Fibroblast of villous mesenchyme (primary cell): ENCODE results near the gene LZTR1. TPM values are rescaled to one million over a fixed set of nuclear protein-coding genes. Genes with fewer than 3 reads are reported as not detected.
A peak's percentile ranks its signal among the peaks of the same experiment; 100 is the strongest.
"Not testable (repeated sequence)": the region's sequence is repeated elsewhere in the genome, so short reads cannot be mapped to it uniquely, and the experiment has no call there.

ENCODE experiments used
- DNase-seq: peaks from one replicate; pipeline ENCODE4 v3.0.0-alpha.2; 2010; ENCODE audit warnings: low read depth
- H3K4me3 ChIP-seq: 2 replicates; pipeline ENCODE4 v1.5.1; 2011; ENCODE audit warnings: low read depth, mild to moderate bottlenecking, low read length
- CTCF ChIP-seq: IDR thresholded peaks from 2 replicates; pipeline ENCODE4 v1.5.1; 2012; ENCODE audit warnings: low read depth, mild to moderate bottlenecking, low read length; ENCODE audit not compliant: insufficient read depth
- total RNA-seq: library from RNA; depleted of rRNA; stranded (reverse); fragments of >200 nt; gene quantifications from 2 replicates; pipeline ENCODE4 v1.2.3, GENCODE V29; 2012

Gene LZTR1
- 55.1 and 60.9 TPM in 2 replicates for total RNA-seq

- peak; percentile 68 for TF ChIP-seq CTCF
- peak; percentile 84 for DNase-seq
- peak within 1 kb of the TSS; percentile 91 for H3K4me3 ChIP-seq
These were observed at the start of gene LZTR1 for GRCh38 chr22:20981787-20982562. Gene LZTR1 (plus strand): TSS chr22:20982297. CDS start chr22:20982372, 75 bp downstream.

- H3K4me3 ChIP-seq: no peak overlapping the region
- no peak for DNase-seq
- TF ChIP-seq CTCF: no peak
These were observed 48.2 kb upstream of the LZTR1 start for GRCh38 chr22:20933910-20934309.

- not testable (repeated sequence) for DNase-seq, H3K4me3 ChIP-seq
These were observed 47.0 kb upstream of the LZTR1 start for GRCh38 chr22:20935049-20935448.

- not testable (repeated sequence) for H3K4me3 ChIP-seq, DNase-seq
These were observed 46.1 kb upstream of the LZTR1 start for GRCh38 chr22:20935780-20936539.

- no peak for TF ChIP-seq CTCF
These were observed 44.9 kb upstream of the LZTR1 start for GRCh38 chr22:20937031-20937793.

GRCh38 chr22:20937794-20938671 lies 44.1 kb upstream of the LZTR1 start:
- H3K4me3 ChIP-seq: no peak overlapping the region
- TF ChIP-seq CTCF: no peak
- no peak for DNase-seq

More at GRCh38 chr22:20937031-20937793, 44.9 kb upstream of the LZTR1 start:
- DNase-seq: no peak
- no peak overlapping the region for H3K4me3 ChIP-seq

- H3K4me3 ChIP-seq, DNase-seq: not testable (repeated sequence)
These were observed 42.5 kb upstream of the LZTR1 start for GRCh38 chr22:20939457-20940185.
